GM19035 (cell line): ENCODE results near the gene NCAPG.
A peak's percentile ranks its signal among the peaks of the same experiment; 100 is the strongest.

Experiments
- ATAC-seq: cut with Tn5 transposase; IDR thresholded peaks from one replicate; pipeline ENCODE4 v1.9.1; 2021; ENCODE audit not compliant: unreplicated experiment

The NCAPG gene, protein sequence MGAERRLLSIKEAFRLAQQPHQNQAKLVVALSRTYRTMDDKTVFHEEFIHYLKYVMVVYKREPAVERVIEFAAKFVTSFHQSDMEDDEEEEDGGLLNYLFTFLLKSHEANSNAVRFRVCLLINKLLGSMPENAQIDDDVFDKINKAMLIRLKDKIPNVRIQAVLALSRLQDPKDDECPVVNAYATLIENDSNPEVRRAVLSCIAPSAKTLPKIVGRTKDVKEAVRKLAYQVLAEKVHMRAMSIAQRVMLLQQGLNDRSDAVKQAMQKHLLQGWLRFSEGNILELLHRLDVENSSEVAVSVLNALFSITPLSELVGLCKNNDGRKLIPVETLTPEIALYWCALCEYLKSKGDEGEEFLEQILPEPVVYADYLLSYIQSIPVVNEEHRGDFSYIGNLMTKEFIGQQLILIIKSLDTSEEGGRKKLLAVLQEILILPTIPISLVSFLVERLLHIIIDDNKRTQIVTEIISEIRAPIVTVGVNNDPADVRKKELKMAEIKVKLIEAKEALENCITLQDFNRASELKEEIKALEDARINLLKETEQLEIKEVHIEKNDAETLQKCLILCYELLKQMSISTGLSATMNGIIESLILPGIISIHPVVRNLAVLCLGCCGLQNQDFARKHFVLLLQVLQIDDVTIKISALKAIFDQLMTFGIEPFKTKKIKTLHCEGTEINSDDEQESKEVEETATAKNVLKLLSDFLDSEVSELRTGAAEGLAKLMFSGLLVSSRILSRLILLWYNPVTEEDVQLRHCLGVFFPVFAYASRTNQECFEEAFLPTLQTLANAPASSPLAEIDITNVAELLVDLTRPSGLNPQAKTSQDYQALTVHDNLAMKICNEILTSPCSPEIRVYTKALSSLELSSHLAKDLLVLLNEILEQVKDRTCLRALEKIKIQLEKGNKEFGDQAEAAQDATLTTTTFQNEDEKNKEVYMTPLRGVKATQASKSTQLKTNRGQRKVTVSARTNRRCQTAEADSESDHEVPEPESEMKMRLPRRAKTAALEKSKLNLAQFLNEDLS

GRCh38 chr4:17810260-17811077, at the start of gene NCAPG, which contains the start of gene DCAF16:
Gene NCAPG, plus strand, starts transcription at chr4:17810979. Its CDS starts 99 bp downstream, at chr4:17811078.
Gene DCAF16, minus strand, starts transcription at chr4:17810757. Its CDS starts 6,616 bp downstream, at chr4:17804141.
- ATAC-seq, result peak; percentile 90

- no peak for ATAC-seq
Observed at GRCh38 chr4:17761062-17761461, 49.7 kb upstream of the NCAPG start.

DNA sequence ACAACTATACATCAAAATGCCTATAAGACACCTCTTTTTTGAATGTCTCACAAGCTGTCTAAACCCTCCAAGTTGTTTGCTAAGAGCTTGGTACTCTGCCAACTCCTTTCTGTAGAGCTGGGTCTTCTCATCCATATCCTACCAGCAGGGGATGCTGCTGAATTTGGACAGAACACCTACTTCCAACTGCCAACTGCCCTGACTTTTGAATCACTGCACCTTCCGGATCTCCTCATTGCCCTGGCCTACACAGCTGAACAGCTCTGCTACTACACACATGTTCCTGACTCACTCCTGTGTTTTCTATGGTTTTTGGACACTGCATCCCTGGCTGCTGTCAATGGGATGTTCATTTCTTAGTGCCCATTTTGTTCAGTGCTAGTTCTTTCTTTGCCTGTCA, 48.1 kb upstream of the NCAPG start:
- no peak for ATAC-seq

DNA sequence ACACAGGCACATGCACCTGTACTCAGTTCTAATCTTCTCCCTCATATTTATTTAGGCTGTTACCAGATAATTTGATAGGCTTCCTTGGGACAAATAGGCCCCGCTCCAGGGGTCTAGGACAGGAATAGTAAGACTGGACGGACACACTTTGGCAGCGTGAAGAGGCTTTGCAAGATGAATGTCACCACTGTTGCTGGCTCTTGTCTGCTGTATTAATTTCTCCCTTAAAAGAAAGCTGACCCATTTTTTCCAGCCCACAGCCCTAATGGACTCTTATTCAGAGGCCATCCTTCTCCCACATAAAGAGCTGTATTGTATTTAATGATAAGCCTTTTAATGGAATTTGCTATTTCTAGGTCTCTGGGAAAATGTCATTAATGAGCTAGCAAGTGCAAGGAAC, 47.4 kb upstream of the NCAPG start:
- no peak for ATAC-seq

DNA sequence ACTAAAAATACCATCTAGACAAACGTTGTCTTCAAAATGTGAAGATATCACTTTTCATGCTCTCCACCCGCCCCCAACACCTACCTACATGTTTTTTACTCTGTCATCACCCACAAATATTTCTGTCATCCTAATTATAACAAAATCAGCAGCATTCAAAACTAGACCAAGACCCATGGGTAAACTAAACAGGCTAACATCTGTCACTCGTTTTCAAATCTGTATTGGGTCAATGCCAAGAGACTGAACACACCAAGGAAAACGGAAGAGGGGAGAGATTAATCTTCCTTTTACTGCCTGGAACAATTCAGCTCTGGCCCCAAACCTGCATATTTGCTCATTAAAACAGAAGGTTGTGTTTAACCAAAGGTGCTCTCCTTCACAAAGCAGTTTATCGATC, 46.8 kb upstream of the NCAPG start:
- no peak for ATAC-seq

DNA sequence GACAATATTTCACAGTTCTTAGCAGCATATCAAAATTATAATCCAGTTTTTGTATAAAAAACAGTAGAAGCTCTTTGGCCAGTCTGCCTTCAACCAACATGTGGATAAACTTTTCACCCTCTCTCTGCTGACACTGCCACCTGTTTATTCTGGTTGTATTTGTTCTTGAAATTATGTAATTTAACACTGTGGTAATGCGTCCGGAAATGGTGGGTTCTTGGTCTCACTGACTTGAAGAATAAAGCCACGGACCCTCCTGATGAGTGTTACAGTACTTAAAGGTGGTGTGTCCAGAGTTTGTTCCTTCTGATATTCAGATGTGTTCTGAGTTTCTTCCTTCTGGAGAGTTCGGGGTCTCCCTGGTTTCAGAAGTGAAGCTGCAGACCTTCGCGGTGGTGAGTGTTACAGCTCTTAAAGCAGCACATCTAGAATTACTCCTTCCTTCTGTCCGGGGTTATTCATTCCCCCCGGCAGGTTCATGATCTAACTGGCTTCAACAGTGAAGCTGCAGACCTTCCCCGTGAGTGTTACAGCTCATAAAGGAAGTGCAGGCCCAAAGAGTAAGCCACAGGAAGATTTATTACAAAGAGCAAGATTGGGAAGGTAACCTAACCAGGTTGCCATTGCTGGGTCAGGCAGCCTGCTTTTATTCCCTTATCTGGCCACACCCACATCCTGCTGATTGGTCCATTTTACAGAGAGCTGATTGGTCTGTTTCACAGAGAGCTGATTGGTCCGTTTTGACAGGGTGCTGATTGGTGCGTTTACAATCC, 45.1 kb upstream of the NCAPG start:
- no peak for ATAC-seq

DNA sequence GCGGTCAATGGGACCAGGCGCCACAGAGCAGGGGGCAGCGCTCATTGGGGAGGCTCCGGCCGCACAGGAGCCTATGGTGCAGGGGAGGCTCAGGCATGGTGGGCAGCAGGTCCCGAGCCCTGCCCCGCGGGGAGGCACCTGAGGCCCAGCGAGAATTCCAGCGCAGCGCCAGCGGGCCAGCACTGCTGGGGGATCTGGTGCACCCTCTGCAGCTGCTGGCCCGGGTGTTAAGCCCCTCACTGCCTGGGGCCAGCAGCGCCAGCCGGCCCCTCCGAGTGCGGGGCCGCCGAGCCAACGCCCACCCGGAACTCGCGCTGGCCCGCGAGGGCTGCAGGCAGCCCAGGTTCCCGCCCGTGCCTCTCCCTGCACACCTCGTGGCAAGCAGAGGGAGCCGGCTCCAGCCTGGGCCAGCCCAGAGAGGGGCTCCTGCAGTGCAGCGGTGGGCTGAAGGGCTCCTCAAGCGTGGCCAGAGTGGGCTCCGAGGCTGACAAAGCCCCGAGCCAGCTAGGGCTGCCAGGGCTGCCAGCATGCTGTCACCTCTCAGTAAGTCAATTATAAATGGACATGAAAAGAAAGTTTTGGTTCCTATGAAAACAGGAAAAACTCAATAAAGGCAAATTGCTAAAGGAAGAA, 43.8 kb upstream of the NCAPG start:
- ATAC-seq, result no peak

DNA sequence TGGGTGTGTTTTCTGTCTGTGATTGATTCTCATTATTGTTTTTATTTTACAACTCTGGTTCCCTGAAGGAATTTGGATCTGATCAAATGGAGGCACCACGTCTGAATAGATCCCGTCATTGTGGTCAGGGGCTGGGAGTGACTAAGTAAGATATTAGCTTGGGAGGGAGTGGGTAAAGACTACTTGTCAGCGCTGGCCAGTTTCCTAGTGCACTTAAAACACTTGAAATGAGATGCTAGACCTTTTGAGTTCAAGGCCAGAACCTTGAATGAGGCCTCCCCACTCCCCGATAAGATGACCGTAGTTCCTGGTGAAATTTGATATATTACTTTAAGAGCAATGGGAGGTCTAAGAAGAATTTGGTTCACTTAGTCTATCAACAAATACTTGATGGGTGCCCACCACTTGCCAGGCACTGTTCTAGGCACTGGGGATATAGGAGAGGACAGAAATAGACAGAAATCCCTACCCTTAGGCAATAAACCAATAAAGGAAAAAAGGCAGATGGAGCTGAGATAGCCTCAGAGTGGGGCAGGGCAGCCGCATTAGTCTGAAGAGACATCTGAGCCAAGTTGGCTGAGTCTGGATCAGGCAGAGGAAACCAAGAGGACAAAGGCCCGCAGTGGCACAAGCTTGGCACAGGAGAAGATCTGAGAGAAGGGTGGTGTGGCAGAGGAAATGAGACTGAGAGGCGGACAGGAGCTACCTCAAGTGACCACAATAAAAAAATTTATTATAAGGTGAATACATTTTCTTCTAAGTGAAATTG, 41.2 kb upstream of the NCAPG start:
- no peak for ATAC-seq

GRCh38 chr4:17770845-17771244, 39.9 kb upstream of the NCAPG start:
- ATAC-seq, result no peak

GRCh38 chr4:17771284-17771908, 39.4 kb upstream of the NCAPG start:
- no peak for ATAC-seq

- no peak for ATAC-seq
Observed at GRCh38 chr4:17773135-17773698, 37.6 kb upstream of the NCAPG start.

DNA sequence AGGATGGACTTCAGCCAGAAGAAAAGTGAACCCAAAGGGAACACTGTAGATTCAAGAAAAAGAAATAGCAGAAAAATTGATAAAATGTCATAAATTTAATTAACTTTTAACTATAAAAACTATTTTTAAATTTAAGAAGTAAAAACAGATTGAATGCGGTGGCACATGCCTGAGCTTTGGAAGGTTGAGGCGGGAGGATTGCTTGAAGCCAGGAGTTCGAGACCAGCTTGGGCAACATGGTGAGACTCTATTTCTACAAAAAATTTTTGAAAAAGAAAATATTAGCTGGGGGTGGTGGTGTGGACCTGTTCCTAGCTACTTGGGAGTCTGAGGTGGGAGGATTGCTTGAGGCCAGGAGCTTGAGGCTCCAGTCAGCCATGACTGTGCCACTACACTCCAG, 32.3 kb upstream of the NCAPG start:
- no peak for ATAC-seq

- no peak for ATAC-seq
Observed at GRCh38 chr4:17780501-17781299, 30.1 kb upstream of the NCAPG start.

DNA sequence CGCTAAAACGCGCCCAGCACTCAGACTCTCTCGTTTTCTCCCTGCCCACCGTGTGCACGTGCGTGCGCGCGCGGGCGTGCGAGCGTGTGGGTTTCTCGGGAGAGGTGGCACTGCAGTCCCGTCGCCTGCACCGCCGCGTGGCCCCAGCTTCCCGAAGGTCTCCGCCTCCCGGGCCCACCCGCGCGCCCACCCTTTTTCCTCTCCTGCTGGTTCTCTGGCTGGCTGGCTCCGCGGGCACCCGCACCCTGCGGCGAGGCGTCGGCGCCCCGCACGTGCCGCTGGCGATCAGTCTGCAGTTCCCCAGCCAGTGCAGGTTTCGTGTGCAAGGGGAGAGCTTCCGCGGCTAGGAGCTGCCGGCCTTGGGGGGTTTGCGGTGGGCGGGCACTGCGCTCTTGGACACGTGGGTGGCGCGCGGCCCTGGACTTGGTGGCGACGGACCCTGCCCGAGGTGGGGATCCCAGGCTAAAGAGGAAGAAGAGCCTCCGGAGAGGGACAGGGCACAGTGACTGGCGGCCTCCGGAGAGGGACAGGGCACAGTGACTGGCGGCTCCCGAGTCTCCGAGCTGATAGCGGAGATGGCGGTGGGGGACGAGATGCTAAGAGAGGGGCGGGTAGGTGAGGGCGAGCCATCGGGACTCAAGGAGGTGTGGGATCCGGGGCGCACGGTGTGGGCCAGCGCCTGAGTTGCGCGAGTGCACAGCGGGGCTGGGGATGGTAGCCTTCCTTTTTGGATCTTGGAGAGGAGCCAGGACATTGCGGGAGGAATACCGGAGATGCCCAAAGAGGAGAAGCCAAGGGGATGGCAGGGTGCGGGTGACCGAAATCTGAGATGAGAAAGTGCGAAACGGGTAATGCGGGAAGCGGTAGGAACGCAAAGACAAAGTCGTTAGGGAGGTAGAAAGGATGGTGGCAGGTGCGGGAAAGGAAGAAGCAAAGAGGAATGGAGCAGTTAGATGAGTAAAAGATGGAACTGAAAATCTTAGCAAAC, 29.2 kb upstream of the NCAPG start, which contains the start of gene FAM184B:
TSS of gene FAM184B (minus strand) at position 322 of the 988 bp plus-strand sequence. CDS start 322 bp downstream, outside the sequence.
- ATAC-seq, result no peak

DNA sequence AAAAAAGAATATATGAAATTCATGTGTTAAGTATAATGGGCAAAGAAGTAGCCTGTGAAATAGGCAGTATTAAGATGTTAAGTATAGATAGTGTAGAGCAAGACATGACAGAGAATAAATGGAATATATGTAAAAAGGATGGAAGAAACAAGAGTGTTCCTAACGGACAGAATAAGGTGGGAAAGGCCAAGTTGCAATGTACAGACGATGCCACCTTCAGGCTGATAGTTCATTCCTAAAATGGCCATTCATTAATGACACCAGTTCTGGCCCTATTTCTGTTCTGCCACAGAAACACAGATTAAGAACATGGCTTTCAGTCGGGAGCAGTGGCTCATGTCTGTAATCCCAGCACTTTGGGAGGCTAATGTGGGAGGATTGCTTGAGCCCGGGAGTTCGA, 24.9 kb upstream of the NCAPG start:
- no peak for ATAC-seq

- no peak for ATAC-seq
Observed at GRCh38 chr4:17786567-17786966, 24.2 kb upstream of the NCAPG start.
